NCI-H2081 treated with DMSO at 0.1 percent for 48 hours (cell line): Measurements from ENCODE around the gene TPSD1.

Experiments used
- DNase-seq: peaks from one replicate; lab custom pipeline; 2025; lab: John Stamatoyannopoulos, UW

TPSD1 gene

GRCh38 chr16:1299012-1299867 is 43.4 kb downstream of the TPSD1 start:
- no peak for DNase-seq

- DNase-seq: no peak
These were observed 44.0 kb downstream of the TPSD1 start for GRCh38 chr16:1299868-1300203.

GRCh38 chr16:1300664-1301476 is 45.0 kb downstream of the TPSD1 start:
- DNase-seq: no peak

- no peak for DNase-seq
These were observed 45.7 kb downstream of the TPSD1 start for GRCh38 chr16:1301562-1301961.

GRCh38 chr16:1305823-1306222 is 50.0 kb downstream of the TPSD1 start:
- no peak for DNase-seq

- no peak for DNase-seq
These were observed 50.5 kb downstream of the TPSD1 start for GRCh38 chr16:1306334-1306733.

- DNase-seq: no peak
These were observed 52.4 kb downstream of the TPSD1 start for GRCh38 chr16:1308036-1308976.
